Calu3 (cell line): ENCODE results near the gene SORL1-AS1.

Experiments
- BruUV-seq: library from RNA; stranded (reverse); fragments of 400-500 nt; replicated peaks from 2 replicates; lab custom pipeline; 2021; lab: Mats Ljungman, UMichigan
- CTCF ChIA-PET: fragments of 300-600 bp; sonication (Branson Sonifier 250); formaldehyde crosslinking; loops from one replicate; lab custom pipeline; 2022; ENCODE audit warnings: antibody characterized with exemption; lab: Charles Lee
- DNase-seq: peaks from one replicate; pipeline ENCODE4 v3.0.0; 2022
- H3K27ac Mint-ChIP-seq: one replicate; pipeline ENCODE4 v1.8.0; 2022; ENCODE audit warnings: mixed read lengths; ENCODE audit not compliant: unreplicated experiment
- H3K27me3 Mint-ChIP-seq: one replicate; pipeline ENCODE4 v1.8.0; 2022; ENCODE audit warnings: mixed read lengths; ENCODE audit not compliant: unreplicated experiment
- H3K36me3 Mint-ChIP-seq: one replicate; pipeline ENCODE4 v1.8.0; 2022; ENCODE audit warnings: mild to moderate bottlenecking, moderate library complexity, mixed read lengths; ENCODE audit not compliant: insufficient read depth, unreplicated experiment
- H3K4me1 Mint-ChIP-seq: one replicate; pipeline ENCODE4 v1.8.0; 2022; ENCODE audit warnings: mild to moderate bottlenecking, low read depth, mixed read lengths; ENCODE audit not compliant: unreplicated experiment
- H3K4me3 Mint-ChIP-seq: one replicate; pipeline ENCODE4 v1.8.0; 2022; ENCODE audit warnings: mild to moderate bottlenecking, low read depth, moderate library complexity, mixed read lengths; ENCODE audit not compliant: unreplicated experiment
- H3K9me3 Mint-ChIP-seq: one replicate; pipeline ENCODE4 v1.8.0; 2022; ENCODE audit warnings: low read depth, mixed read lengths; ENCODE audit not compliant: unreplicated experiment
- CTCF ChIP-seq: fragments of 200-600 bp; IDR thresholded peaks from one replicate; pipeline ENCODE4 v1.8.0; 2022; ENCODE audit warnings: antibody characterized with exemption; ENCODE audit not compliant: unreplicated experiment
- intact Hi-C: fragments of 100-400 bp; cut with micrococcal nuclease; formaldehyde crosslinking; loops from one replicate; pipeline ENCODE4 v1.10.0; 2022; ENCODE audit not compliant: unreplicated experiment

Gene SORL1-AS1

GRCh38 chr11:121450401-121450800 is 2.4 kb downstream of the SORL1-AS1 start:
- Mint-ChIP-seq H3K9me3 (no peaks in the 10 kb centered on the region), H3K4me3 (no peak overlapping the region), H3K36me3 (peaks cover 13% of the 10 kb centered on the region), H3K27ac (no peak overlapping the region), H3K27me3 (no peaks in the 10 kb centered on the region), H3K4me1 (no peaks in the 10 kb centered on the region)
- intact Hi-C loops: no loop called here
- no peak for TF ChIP-seq CTCF
- DNase-seq: no peak
- CTCF ChIA-PET: no interaction called here
- BruUV-seq: no TSS peak

DNA sequence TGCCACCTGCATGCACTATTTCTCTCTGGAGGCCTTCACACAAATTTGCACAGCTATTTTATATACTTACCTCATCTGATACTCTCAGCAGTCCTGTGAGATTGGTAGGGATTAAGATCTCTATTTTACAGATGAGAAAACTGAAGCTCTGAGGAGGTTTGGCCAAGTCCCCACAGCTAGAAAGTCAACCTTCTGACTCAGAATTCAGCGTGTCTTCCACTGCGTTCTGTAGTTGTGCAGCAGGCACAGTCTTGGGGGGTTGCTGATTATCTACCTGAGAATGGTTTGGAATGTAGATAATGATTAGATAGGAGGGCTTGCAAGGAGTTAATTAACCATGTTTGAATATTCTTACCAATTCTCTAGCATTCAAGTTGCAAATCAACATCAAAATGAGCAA is 3.1 kb downstream of the SORL1-AS1 start:
- BruUV-seq: no TSS peak
- intact Hi-C loops: no loop called here
- Mint-ChIP-seq H3K36me3 (peaks cover 13% of the 10 kb centered on the region), H3K4me1 (no peaks in the 10 kb centered on the region), H3K9me3 (no peaks in the 10 kb centered on the region), H3K27me3 (no peaks in the 10 kb centered on the region), H3K27ac (no peak overlapping the region), H3K4me3 (no peak overlapping the region)
- CTCF ChIA-PET: no interaction called here
- TF ChIP-seq CTCF: no peak
- DNase-seq: no peak

GRCh38 chr11:121449123-121449522 is 3.6 kb downstream of the SORL1-AS1 start:
- no peak overlapping the region for H3K4me3 Mint-ChIP-seq
- H3K4me1 Mint-ChIP-seq: no peaks in the 10 kb centered on the region

DNA sequence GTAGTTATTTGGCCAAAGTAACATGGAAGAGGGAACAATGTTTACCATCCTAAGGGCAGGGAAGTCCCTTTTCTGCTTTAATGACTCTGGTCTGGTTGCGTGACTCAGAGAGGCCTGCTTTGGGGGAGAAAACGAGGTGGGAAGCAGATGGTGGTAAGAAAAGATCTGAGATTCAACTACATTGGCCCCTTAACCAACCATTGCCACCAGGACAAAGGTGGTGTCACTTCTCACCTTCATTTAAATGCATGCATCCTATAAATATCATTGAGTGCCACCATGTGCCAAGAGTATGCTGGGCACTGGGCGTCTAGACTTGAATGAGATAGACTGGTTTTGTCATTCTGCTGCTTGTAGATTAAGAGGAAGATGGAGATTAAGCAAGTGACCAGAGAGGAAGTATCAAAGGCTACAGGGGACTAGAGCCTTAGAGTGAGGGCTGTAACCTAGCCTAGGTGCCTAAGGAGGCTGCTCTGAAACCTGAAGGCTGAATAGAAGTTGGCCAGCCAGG is 4.3 kb downstream of the SORL1-AS1 start:
- DNase-seq: no peak
- CTCF ChIA-PET: no interaction called here
- Mint-ChIP-seq H3K4me3 (no peak overlapping the region), H3K36me3 (peaks cover 13% of the 10 kb centered on the region), H3K27me3 (no peaks in the 10 kb centered on the region), H3K9me3 (no peaks in the 10 kb centered on the region), H3K27ac (no peak overlapping the region), H3K4me1 (no peaks in the 10 kb centered on the region)
- no TSS peak for BruUV-seq
- no peak for TF ChIP-seq CTCF
- intact Hi-C loops: no loop called here

More at GRCh38 chr11:121449123-121449522, 3.6 kb downstream of the SORL1-AS1 start:
- intact Hi-C loops: no loop called here
- Mint-ChIP-seq H3K27me3 (no peaks in the 10 kb centered on the region), H3K27ac (no peak overlapping the region), H3K9me3 (no peaks in the 10 kb centered on the region), H3K36me3 (peaks cover 13% of the 10 kb centered on the region)
- CTCF ChIA-PET: no interaction called here
- no TSS peak for BruUV-seq
- no peak for TF ChIP-seq CTCF
- no peak for DNase-seq
